HG02981 (cell line): ENCODE measurements around the gene PACSIN2.
"Not testable (repeated sequence)": the region's sequence is repeated elsewhere in the genome, so short reads cannot be mapped to it uniquely, and the experiment has no call there.

Experiments
- ATAC-seq: cut with Tn5 transposase; IDR thresholded peaks from one replicate; pipeline ENCODE4 v1.9.1; 2021; ENCODE audit warnings: mild to moderate bottlenecking, moderate library complexity; ENCODE audit not compliant: unreplicated experiment

PACSIN2 gene

GRCh38 chr22:43013355-43014315 is 1.3 kb downstream of the PACSIN2 start:
- ATAC-seq, result no peak

- no peak for ATAC-seq
These were observed 2.6 kb downstream of the PACSIN2 start for GRCh38 chr22:43012390-43012789.

- no peak for ATAC-seq
These were observed 3.9 kb downstream of the PACSIN2 start for GRCh38 chr22:43011079-43011478.

GRCh38 chr22:43009444-43009843 is 5.5 kb downstream of the PACSIN2 start:
- no peak for ATAC-seq

GRCh38 chr22:43008921-43009320 is 6.0 kb downstream of the PACSIN2 start:
- ATAC-seq, result no peak

GRCh38 chr22:43008509-43008908 is 6.4 kb downstream of the PACSIN2 start:
- no peak for ATAC-seq

- no peak for ATAC-seq
These were observed 7.3 kb downstream of the PACSIN2 start for GRCh38 chr22:43007519-43008102.

- ATAC-seq, result no peak
These were observed 8.2 kb downstream of the PACSIN2 start for GRCh38 chr22:43006753-43007152.

- no peak for ATAC-seq
These were observed 8.9 kb downstream of the PACSIN2 start for GRCh38 chr22:43006016-43006505.

GRCh38 chr22:43005106-43005505 is 9.8 kb downstream of the PACSIN2 start:
- no peak for ATAC-seq

GRCh38 chr22:43004362-43005035 is 10.4 kb downstream of the PACSIN2 start:
- no peak for ATAC-seq

GRCh38 chr22:43002202-43002586 is 12.8 kb downstream of the PACSIN2 start:
- no peak for ATAC-seq

GRCh38 chr22:43001271-43002201 is 13.4 kb downstream of the PACSIN2 start:
- ATAC-seq, result no peak

GRCh38 chr22:43000441-43001175 is 14.3 kb downstream of the PACSIN2 start:
- no peak for ATAC-seq

GRCh38 chr22:42997582-42998090 is 17.3 kb downstream of the PACSIN2 start:
- no peak for ATAC-seq

- ATAC-seq, result no peak
These were observed 18.1 kb downstream of the PACSIN2 start for GRCh38 chr22:42996646-42997365.

GRCh38 chr22:42995654-42996053 is 19.3 kb downstream of the PACSIN2 start:
- not testable (repeated sequence) for ATAC-seq

GRCh38 chr22:42994917-42995562 is 19.9 kb downstream of the PACSIN2 start:
- no peak for ATAC-seq
